Urothelium cell line (cell line): Measurements from ENCODE around the gene EPHB1.

Source experiments
- DNase-seq: peaks from one replicate; pipeline ENCODE4 v3.0.0; 2011; ENCODE audit warnings: low spot score, mixed read lengths
- FAIRE-seq: peaks from 2 replicates; lab custom pipeline; 2011; peaks lifted over from hg19 to GRCh38; lab: Jason Lieb, UNC

Gene EPHB1

DNA sequence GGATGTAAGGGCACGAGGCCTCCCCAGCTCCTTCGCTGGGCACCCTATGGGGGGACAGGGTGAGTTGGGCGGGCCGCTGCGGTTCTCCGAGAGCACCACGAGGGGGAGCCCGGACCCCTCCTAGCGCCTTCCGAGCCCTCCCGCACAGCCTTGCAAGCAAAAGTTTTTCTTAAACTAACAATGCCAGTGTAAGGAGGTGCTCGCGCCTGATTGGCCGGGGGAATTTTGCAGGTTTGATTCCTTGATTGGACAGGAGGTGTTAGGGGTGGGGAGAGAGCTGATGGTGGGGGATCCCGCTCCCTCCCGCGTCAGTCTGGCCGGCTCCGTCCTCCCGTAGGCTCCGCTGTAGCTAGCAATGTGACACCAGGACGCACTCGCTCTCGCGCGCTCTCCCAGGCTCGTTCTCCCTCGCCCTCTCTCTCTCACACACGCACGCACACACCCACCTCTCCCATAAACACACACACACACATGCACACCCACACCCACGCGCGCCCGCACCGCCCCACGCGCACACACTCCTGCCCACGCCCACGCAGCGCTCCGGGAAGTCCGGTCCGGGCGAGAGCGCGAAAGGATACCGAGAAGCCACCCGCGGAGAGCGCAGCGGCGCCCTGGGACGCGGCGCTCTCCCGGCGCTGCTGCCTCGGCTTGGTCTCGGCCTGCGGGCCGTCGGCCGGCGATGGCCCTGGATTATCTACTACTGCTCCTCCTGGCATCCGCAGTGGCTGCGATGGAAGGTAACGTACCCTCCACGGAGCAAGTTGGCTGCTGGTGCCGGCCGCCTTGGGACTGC, at the start of gene EPHB1:
TSS of gene EPHB1 (plus strand) at position 311 of the 796 bp plus-strand sequence.
- FAIRE-seq (peak; percentile 90), DNase-seq (peak; percentile 92)

DNA sequence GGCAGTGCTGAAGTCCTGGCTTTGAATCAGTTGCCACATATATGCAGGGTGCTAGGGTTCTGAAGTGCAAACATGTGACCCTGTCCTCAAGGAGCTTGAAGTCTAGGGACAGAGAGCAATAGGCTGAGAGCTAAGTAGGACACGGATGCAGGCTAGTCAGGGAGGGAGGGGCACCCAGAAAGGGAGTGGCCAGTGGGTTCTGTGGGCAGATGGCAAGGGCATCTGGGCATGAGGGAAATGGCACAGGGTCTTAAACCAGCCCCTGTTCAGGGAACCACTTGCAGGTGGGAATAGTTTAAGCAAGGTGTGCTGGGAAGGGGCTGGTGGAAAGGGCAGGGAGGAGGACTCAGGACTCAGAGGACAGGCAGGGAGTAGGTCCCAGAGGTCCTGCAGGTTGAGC, 46.4 kb upstream of the EPHB1 start:
- no peak for DNase-seq
- no peak for FAIRE-seq

GRCh38 chr3:134749174-134749573, 45.9 kb upstream of the EPHB1 start:
- DNase-seq, result no peak
- no peak for FAIRE-seq

- FAIRE-seq, result no peak
- no peak for DNase-seq
Observed at GRCh38 chr3:134749802-134750553, 45.1 kb upstream of the EPHB1 start.

DNA sequence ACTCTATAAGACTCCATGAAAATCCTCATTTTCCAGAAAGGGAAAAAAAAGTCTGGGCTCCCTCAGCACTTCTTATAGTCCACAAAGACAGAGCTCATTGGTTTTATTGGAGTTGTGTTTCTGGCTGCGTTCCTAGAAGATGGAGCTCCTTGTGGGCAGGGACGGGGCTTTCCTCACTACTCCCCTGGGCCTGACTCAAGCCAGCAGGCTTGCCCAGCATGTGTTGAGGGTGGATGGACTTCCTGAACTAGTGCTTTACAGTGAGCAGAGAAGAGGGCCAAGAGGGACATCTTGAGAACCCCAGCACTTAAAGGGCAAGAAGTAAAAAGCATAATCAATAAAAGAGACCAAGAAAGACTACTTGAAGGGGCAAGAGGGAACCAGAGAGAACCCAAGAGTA, 43.2 kb upstream of the EPHB1 start:
- FAIRE-seq (no peak), DNase-seq (no peak)

GRCh38 chr3:134752761-134753461, 42.1 kb upstream of the EPHB1 start:
- no peak for FAIRE-seq
- no peak for DNase-seq

- FAIRE-seq, result no peak
- DNase-seq, result no peak
Observed at GRCh38 chr3:134753999-134754742, 40.9 kb upstream of the EPHB1 start.

- FAIRE-seq, result no peak
- peak; percentile 28 for DNase-seq
Observed at GRCh38 chr3:134754768-134755559, 40.1 kb upstream of the EPHB1 start.

DNA sequence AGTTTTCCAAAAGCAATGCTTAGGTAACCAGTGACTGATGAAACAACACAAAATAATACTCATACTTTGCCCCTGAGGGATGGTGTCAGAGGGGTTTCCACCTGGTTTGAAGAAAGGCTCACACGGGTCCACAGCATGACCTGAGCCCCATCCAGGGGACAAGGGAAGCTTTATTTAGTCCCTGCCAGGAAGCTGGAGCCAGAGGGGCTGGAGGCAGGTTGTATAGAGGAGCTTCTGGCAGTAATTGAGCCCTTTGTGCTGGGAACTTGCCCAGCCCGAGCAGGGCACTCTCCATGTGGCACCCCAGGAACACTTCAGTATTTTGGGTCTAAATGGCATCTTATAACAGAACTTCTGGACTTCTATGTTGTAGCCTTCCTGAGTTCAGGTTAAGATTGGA, 39.2 kb upstream of the EPHB1 start:
- FAIRE-seq, result no peak
- no peak for DNase-seq

DNA sequence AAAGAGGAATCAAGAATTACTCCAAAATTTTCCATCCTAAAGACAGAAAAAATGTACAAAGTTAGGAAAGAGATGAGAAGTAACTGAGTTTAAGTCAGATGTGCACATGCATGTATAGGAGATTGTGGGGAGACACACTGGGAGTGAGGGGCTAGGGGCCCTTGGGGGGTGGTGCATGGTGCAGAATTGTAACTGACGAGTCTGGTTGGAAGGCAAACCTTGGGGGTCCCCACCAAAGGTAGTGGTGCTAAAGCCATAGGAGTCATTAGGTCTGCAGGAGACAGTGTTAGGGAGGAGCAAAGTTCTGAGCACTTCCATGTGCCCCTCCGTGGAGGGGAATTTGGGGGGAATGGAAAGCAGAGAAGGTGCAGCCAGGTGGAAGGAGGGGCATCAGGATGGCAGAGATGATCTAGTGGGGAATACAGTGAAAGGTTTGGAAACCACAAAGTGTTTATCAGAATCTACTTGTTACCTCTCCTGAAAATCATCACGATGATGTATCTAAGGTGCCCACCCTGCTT, 37.5 kb upstream of the EPHB1 start:
- FAIRE-seq (no peak), DNase-seq (no peak)

DNA sequence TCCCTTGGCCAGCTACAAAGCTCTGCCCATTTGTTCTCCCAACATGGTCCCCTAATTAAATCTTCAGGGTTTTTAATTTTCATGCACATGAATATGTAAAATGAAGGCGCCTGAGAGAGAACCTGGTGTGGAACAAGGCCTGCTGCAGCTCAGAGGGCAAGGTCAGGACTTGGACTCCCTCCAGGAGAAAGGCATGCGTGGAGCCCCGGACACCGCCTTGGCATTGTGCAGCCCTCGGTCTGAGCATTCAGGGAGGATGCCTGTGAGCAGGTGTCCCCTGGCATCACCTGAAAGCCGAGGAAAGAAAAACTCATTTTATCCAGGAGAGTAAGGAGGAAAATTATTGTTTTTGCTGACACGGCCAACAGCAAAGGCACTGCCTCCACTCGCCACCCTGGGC, 33.8 kb upstream of the EPHB1 start:
- FAIRE-seq (no peak), DNase-seq (no peak)

GRCh38 chr3:134762016-134762415, 33.0 kb upstream of the EPHB1 start:
- DNase-seq (no peak), FAIRE-seq (no peak)

GRCh38 chr3:134765468-134765867, 29.6 kb upstream of the EPHB1 start:
- no peak for FAIRE-seq
- DNase-seq, result no peak

- DNase-seq (no peak), FAIRE-seq (no peak)
Observed at GRCh38 chr3:134766290-134766689, 28.8 kb upstream of the EPHB1 start.

GRCh38 chr3:134768116-134768515, 26.9 kb upstream of the EPHB1 start:
- DNase-seq (no peak), FAIRE-seq (no peak)

DNA sequence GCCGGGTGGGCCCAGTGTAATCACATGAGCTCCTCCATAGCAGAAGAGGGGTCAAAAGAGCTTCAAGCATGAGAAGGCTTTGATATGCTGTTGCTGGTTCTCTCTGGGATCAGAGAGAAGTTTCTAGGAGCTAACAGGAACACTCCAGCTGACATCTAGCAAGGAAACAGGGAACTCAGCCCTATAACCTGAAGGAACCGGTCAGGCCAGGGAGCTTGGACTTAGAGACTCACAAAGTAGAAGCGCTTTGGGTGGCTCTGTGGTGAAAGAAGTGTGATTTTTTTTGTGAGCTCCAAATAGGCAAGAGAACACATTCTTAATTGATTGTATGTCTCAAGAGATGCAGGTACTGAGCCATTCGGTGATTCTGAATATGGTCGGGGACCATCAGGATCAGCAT, 26.2 kb upstream of the EPHB1 start:
- FAIRE-seq, result no peak
- no peak for DNase-seq

GRCh38 chr3:134769287-134769868, 25.7 kb upstream of the EPHB1 start:
- no peak for DNase-seq
- no peak for FAIRE-seq

GRCh38 chr3:134772011-134772410, 23.0 kb upstream of the EPHB1 start:
- DNase-seq (no peak), FAIRE-seq (no peak)

DNA sequence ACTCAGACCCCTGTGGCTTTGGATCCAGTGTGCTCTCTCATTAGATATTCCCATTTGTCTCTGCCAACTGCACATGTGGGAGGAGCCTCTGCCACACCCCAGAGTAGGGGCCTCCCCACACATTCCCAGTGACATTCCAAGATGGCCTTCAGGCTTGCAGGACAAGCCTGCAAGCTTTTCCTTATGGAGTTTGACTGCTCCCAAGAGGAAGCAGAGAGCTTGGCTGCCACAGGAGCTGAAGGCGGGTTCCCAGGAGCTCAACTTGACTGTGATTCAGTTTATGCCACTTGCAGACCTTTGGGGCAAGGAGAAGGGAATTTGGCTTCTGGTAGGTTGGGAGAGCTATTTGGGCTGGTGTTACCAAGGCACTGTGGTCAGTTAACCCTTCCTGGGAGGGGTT, 22.5 kb upstream of the EPHB1 start:
- no peak for FAIRE-seq

GRCh38 chr3:134775831-134776230, 19.2 kb upstream of the EPHB1 start:
- FAIRE-seq, result no peak
- no peak for DNase-seq

More for the DNA sequence above, 22.5 kb upstream of the EPHB1 start:
- no peak for DNase-seq
